ENCODE measurements around the gene PNKD.
"Not testable (repeated sequence)": the region's sequence is repeated elsewhere in the genome, so short reads cannot be mapped to it uniquely, and the experiment has no call there.

Gene PNKD

DNA sequence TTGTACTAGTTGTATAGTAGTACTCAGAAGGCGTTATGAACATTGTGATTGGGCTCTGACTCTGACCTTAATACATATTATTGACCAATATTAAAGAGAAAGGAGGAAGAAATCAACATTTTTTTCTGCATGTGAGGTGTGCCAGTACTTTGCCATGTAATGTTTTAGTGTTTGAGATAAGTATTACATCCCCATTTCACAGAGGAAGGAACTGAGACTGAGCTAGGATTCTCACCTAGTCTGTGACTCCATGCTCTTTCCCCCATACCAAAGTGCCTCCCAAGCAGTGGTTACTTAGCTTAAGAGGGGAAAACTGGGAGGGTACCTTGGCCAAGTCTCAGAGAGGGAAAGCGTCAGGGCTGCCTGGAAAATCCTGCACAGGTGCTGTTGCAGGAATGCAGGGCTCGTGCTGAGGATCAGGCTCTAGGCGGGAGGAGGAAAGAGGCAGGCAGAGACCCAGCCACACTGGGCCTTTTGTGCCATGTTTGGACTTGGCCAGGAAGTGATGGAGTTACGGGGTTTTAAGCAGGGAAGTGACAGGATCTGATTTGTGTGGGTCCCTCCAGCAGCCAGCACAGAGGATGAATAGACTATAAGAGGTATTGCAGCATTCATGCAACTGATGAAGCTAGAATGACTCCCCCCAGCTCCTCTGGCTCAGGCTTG, 1.7 kb downstream of the PNKD start:
- in situ Hi-C loops (cut with MboI; ENCODE audit: low sequenced_read_pairs), result no loop called here

- in situ Hi-C loops (cut with MboI; ENCODE audit: low sequenced_read_pairs), result no loop called here
Measured at GRCh38 chr2:218272531-218273212, 2.4 kb downstream of the PNKD start.

DNA sequence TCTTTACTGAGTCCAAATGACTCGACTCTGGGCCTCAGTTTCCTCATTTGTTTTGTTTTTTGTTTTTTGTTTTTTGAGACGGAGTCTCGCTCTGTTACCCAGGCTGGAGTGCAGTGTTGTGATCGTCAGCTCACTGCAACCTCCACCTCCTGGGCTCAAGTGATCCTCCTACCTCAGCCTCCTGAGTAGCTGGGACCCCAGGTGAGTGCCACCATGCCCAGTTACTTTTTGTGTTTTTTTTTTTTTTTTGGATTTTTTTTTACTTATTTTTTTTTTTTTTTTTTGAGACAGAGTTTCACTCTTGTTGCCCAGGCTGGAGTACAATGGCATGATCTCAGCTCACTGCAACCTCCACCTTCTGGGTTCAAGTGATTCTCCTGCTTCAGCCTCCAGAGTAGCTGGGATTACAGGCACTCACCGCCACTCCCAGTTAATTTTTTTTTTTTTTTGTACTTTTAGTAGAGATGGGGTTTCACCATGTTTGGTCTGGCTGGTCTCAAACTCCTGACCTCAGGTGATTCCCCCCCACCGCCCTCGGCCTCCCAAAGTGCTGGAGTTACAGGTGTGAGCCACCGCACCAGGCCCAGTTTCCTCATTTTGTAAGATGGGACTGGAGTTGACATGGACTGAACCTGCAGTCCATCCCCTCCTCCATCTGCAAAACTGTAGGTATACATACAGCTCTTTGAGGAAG, 3.0 kb downstream of the PNKD start:
- in situ Hi-C loops (cut with MboI; ENCODE audit: low sequenced_read_pairs), result not testable (repeated sequence)

- in situ Hi-C loops (cut with MboI; ENCODE audit: low sequenced_read_pairs), result no loop called here
Measured at GRCh38 chr2:218273908-218274249, 3.6 kb downstream of the PNKD start.

DNA sequence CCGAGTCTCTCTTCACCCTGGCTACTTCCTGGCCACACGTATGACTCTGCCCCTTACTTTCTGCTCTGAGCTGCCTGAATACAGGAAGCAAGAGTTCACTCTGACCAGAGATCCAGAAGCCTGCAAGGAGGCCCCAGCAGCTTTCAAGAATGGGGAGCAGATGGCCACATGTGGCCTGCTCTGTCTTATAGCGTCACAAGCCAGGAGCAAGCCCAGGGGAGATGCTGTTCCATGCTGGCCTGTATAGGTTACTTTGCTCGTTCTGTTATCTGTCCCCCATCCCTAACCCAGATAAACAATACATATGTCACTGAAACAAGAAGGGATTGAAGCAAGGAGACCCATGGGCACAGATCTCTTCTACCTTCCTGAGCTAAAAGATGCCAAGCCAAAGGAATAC, 4.3 kb downstream of the PNKD start:
- in situ Hi-C loops (cut with MboI; ENCODE audit: low sequenced_read_pairs), result no loop called here

- in situ Hi-C loops (cut with MboI; ENCODE audit: low sequenced_read_pairs), result loop anchor here (25.0 kb wide), 1 partner anchor 562 kb away; the partner anchor contains the start of gene PRKAG3
Measured at GRCh38 chr2:218275371-218276072, 5.2 kb downstream of the PNKD start.

DNA sequence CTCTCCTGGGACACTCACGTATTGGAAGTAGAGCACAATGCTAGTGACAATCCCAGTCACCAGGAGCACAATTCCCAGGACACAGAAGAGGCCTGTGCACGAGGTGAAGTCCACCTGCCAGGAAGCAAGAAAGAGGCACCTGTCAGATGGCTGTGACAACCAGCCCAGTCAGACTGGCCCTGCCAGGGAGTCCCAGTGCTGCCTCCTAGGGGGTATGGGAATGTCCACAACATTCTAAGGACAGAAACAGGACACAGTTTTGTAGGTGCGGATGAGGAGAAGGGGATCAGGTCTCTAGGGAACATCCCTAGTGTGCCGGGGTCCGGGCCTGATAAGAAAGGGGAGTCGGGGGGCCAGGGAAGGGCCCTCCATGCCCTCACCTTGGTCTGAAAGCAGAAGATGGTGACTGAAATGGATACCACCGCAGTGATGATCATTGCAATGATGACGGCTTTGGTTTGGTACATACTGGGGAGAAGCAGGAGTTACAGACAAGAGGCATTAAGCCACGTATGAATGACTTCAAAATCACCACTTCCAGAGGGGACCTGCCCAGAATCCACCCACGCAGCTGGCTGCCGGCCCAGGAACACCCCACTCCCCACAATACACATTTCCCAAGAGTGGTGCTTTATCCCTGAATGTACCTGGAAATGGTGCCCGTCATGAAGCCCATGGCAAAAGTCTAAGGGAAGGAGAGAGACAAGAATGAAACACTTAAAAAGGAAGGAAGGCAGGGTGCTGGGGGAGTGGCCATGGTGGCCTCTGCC, 6.9 kb downstream of the PNKD start:
- in situ Hi-C loops (cut with MboI; ENCODE audit: low sequenced_read_pairs), result loop anchor here (25.0 kb wide), 1 partner anchor 560 kb away; the partner anchor contains the start of gene PRKAG3

DNA sequence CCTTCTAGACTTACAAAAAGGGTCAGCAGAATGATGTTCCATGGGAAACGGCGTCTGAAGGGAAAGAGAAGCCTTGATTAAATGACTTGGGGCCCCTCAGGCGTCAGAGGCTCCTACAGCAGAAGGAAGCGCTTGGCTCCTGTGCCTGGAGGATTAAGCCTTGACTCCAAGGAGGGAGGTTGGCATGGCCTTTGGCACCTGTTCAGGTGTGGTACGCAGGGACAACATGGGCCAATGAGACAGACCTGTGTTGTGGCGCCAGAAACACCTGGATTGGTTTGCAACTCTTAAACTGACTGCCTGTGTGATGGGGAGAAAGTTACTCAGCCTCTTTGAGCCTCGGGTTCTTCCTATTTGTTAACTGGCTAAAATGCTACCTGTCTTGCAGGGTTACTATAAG, 7.6 kb downstream of the PNKD start:
- in situ Hi-C loops (cut with MboI; ENCODE audit: low sequenced_read_pairs), result loop anchor here (25.0 kb wide), 1 partner anchor 559 kb away; the partner anchor contains the start of gene PRKAG3

DNA sequence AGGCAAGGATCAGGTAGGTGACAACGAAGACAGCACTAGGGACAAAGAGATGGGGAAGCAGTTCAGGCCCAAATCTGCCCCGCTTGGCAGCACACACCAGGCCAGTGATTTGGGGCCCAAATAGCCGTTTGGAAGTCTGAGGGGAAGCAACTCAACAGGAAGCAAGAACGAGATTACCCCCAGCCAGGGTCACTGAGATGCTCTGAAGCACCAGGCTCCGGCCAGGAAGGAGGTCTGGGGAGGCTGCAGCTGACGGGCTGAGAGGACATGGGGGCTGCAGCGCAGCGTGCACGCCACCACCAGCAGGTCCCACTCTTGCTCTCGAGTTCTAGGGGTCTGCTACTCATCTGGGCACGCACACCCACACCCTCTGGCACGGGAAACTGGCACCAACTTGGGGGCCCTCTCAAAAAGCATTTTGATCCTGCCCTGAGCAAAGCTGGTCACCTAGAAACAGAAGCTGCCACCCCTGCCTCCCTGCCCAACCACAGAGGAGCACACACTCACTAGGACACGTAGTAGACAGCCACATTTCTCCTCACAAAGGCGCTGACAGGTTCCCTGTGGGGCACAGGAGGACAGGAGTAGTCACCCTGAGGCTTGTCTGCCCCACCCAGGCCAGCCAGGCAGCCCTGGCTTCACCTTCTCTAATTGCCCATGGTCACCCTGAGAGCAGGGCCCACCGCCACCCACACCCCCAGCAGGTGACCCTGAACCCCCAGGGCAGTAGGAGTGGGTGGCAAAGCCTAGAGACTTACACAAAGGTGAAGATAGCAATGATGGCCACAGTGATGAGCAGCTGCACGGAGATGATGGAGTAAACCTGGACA, 8.4 kb downstream of the PNKD start:
- in situ Hi-C loops (cut with MboI; ENCODE audit: low sequenced_read_pairs), result loop anchor here (25.0 kb wide), 1 partner anchor 559 kb away; the partner anchor contains the start of gene PRKAG3

- in situ Hi-C loops (cut with MboI; ENCODE audit: low sequenced_read_pairs), result loop anchor here (25.0 kb wide), 1 partner anchor 557 kb away; the partner anchor contains the start of gene PRKAG3
Measured at GRCh38 chr2:218280260-218280870, 10.0 kb downstream of the PNKD start.

GRCh38 chr2:218281449-218281848, 11.1 kb downstream of the PNKD start:
- in situ Hi-C loops (cut with MboI; ENCODE audit: low sequenced_read_pairs), result loop anchor here (25.0 kb wide), 1 partner anchor 556 kb away; the partner anchor contains the start of gene PRKAG3

DNA sequence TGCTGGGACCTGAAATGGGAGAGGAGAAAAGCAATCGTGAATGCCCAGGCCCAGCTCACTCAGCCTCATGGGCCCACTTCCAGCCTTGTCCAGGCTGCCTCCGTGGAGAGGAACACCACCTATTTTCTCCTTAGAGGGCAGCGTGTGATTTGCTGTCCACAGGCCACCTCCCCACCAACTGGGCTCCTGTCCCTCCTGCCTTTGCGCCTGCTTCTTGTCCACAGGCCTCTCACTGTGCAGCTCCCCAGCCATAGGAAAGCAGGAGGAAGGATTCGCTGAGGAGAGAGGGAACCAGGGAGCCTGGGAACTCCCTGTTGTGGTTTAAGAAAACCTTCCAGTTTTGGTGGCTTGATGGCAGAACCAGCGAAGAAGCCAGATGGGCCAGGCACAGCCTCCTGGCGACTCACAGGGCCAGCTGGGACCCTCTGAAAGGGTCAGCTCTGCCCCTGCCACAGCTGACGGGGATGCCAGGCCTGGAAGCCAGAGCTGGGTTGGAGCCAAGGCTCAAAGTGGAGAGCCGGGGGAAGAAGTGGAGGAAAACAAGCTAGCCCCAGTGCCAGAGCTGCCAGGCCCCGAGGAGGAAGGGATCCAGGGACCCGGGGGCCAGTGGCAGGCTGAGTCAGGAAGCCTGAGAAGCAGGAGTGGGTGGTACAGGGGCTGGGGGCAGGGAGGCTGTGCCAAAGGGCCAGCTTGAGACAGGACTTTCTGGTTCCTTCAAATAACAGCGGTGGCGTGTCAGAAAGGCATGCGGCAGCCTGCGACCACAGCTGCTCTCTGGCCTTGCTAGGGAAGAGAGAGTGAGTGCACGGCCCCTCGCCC, 12.1 kb downstream of the PNKD start:
- in situ Hi-C loops (cut with MboI; ENCODE audit: low sequenced_read_pairs), result loop anchor here (25.0 kb wide), 1 partner anchor 555 kb away; the partner anchor contains the start of gene PRKAG3

- in situ Hi-C loops (cut with MboI; ENCODE audit: low sequenced_read_pairs), result loop anchor here (25.0 kb wide), 1 partner anchor 553 kb away; the partner anchor contains the start of gene PRKAG3
Measured at GRCh38 chr2:218284106-218284811, 13.9 kb downstream of the PNKD start.

GRCh38 chr2:218285604-218286003, 15.3 kb downstream of the PNKD start:
- in situ Hi-C loops (cut with MboI; ENCODE audit: low sequenced_read_pairs), result loop anchor here (25.0 kb wide), 1 partner anchor 552 kb away; the partner anchor contains the start of gene PRKAG3

DNA sequence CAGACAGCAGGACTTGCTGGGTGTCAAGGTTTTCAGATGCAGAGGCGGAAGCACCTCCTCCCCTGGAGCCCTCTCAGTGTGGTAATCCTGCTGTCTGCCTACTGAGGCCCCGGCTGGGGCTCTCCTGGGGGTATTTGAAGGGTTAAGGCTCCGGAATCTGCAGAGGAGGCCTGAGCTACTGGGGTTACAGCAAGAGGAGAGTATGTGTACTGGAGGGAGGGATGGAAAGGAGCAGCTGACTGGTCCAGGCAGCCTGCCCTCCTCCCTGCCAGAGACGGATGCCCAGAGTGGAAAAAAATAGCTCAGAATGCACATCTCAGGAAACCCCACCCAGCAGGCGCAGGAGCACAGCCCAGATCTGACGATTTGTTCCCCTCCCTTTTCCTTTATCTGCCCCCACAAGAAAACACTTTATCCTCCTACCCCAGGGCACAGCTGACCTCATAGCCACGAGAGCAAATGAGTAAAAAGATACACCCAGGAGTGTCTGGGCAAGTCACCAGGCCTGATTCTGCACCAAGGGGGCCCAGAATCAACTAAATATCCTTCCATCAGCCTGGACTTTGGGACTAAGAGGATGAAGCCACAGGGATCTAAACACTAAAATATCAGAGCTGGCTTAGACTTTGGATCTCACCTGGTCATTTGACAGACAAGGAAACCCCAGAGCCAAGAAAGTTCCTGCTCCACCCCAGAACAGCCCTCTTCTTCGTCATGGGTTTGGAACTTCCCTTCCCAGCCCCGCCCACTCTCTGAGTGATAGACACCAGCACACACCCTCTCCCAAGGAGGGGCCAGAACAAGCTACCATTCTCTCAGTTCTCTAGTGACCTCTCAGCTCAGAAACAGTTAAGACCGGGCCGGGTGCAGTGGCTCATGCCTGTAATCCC, 16.5 kb downstream of the PNKD start:
- in situ Hi-C loops (cut with MboI; ENCODE audit: low sequenced_read_pairs), result loop anchor here (25.0 kb wide), 1 partner anchor 550 kb away; the partner anchor contains the start of gene PRKAG3

Data from HL-60/S4 treated with retinoic acid at 250 ng/mL for 4 days and 3 days (cell line).